ENCODE data around the gene ENTPD6.

DNA sequence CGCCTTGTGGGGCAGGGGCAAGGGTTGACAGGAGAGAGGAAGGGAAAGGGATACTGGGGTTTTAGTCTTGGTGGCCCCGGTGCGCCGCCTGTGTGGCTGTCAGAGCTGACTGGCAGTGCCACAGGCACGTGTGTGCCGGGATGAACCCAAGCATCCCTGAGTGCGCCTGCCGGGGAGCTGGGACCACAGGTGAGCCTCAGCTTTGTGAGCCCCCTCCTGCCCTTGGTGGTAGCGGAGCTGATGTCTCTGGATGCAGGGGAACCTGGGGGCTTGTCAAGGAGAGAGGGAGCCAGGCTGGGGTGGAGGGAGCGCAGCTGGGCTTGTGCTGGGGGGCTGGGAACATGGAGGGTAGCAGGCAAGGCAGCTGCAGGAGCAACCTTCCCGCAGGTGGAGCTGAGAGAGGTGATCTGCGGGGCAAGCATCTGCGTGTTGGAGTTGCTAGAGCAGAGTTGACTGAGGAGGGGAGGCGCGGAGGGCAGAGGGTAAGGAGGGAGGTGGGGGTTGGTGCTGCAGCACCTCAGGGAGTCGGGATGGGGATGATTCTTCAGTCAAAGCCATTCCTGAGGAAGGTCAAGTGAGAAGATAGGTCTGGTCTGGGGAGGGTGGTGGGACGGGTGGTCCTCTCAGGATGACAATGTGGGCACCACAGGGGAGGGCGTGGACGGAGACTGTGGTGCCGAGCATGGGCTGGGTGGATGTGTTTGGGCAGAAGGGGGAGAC, 80.5 kb downstream of the ENTPD6 start:
- TF ChIP-seq, protein P1, sequence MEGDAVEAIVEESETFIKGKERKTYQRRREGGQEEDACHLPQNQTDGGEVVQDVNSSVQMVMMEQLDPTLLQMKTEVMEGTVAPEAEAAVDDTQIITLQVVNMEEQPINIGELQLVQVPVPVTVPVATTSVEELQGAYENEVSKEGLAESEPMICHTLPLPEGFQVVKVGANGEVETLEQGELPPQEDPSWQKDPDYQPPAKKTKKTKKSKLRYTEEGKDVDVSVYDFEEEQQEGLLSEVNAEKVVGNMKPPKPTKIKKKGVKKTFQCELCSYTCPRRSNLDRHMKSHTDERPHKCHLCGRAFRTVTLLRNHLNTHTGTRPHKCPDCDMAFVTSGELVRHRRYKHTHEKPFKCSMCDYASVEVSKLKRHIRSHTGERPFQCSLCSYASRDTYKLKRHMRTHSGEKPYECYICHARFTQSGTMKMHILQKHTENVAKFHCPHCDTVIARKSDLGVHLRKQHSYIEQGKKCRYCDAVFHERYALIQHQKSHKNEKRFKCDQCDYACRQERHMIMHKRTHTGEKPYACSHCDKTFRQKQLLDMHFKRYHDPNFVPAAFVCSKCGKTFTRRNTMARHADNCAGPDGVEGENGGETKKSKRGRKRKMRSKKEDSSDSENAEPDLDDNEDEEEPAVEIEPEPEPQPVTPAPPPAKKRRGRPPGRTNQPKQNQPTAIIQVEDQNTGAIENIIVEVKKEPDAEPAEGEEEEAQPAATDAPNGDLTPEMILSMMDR (tag by site-specific recombination; IDR thresholded peaks at IDR 0.05), result no peak
- no peak for TF ChIP-seq ZNF274 (IDR thresholded peaks at IDR 0.05; ENCODE audit: low read length)
- TF ChIP-seq ZNF274 (tag by site-specific recombination; IDR thresholded peaks at IDR 0.05; ENCODE audit: borderline replicate concordance), result no peak
- TF ChIP-seq, protein P2, sequence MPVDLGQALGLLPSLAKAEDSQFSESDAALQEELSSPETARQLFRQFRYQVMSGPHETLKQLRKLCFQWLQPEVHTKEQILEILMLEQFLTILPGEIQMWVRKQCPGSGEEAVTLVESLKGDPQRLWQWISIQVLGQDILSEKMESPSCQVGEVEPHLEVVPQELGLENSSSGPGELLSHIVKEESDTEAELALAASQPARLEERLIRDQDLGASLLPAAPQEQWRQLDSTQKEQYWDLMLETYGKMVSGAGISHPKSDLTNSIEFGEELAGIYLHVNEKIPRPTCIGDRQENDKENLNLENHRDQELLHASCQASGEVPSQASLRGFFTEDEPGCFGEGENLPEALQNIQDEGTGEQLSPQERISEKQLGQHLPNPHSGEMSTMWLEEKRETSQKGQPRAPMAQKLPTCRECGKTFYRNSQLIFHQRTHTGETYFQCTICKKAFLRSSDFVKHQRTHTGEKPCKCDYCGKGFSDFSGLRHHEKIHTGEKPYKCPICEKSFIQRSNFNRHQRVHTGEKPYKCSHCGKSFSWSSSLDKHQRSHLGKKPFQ (tag by site-specific recombination; IDR thresholded peaks at IDR 0.05), result no peak
- TF ChIP-seq ZNF792 (tag by site-specific recombination; IDR thresholded peaks at IDR 0.05), result no peak
- TF ChIP-seq ZNF121 (tag by site-specific recombination; IDR thresholded peaks at IDR 0.05), result no peak
- no peak for TF ChIP-seq ZNF266 (tag by site-specific recombination; IDR thresholded peaks at IDR 0.05; ENCODE audit: low read depth)
- TF ChIP-seq SETDB1 (IDR thresholded peaks at IDR 0.05; ENCODE audit: insufficient read length, low read length), result no peak
- no peak for TF ChIP-seq ZNF473 (tag by site-specific recombination; IDR thresholded peaks at IDR 0.05)
- TF ChIP-seq KLF16 (tag by site-specific recombination; IDR thresholded peaks at IDR 0.05), result no peak
- TF ChIP-seq TRIM28 (IDR thresholded peaks at IDR 0.05; ENCODE audit: borderline replicate concordance, low read length), result no peak
- TF ChIP-seq, protein P3, sequence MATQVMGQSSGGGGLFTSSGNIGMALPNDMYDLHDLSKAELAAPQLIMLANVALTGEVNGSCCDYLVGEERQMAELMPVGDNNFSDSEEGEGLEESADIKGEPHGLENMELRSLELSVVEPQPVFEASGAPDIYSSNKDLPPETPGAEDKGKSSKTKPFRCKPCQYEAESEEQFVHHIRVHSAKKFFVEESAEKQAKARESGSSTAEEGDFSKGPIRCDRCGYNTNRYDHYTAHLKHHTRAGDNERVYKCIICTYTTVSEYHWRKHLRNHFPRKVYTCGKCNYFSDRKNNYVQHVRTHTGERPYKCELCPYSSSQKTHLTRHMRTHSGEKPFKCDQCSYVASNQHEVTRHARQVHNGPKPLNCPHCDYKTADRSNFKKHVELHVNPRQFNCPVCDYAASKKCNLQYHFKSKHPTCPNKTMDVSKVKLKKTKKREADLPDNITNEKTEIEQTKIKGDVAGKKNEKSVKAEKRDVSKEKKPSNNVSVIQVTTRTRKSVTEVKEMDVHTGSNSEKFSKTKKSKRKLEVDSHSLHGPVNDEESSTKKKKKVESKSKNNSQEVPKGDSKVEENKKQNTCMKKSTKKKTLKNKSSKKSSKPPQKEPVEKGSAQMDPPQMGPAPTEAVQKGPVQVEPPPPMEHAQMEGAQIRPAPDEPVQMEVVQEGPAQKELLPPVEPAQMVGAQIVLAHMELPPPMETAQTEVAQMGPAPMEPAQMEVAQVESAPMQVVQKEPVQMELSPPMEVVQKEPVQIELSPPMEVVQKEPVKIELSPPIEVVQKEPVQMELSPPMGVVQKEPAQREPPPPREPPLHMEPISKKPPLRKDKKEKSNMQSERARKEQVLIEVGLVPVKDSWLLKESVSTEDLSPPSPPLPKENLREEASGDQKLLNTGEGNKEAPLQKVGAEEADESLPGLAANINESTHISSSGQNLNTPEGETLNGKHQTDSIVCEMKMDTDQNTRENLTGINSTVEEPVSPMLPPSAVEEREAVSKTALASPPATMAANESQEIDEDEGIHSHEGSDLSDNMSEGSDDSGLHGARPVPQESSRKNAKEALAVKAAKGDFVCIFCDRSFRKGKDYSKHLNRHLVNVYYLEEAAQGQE (tag by site-specific recombination; IDR thresholded peaks at IDR 0.05), result no peak
- TF ChIP-seq, protein P4, sequence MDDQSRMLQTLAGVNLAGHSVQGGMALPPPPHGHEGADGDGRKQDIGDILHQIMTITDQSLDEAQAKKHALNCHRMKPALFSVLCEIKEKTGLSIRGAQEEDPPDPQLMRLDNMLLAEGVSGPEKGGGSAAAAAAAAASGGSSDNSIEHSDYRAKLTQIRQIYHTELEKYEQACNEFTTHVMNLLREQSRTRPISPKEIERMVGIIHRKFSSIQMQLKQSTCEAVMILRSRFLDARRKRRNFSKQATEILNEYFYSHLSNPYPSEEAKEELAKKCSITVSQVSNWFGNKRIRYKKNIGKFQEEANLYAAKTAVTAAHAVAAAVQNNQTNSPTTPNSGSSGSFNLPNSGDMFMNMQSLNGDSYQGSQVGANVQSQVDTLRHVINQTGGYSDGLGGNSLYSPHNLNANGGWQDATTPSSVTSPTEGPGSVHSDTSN (CRISPR knock-in tag; IDR thresholded peaks at IDR 0.05), result no peak
- TF ChIP-seq, protein P5, sequence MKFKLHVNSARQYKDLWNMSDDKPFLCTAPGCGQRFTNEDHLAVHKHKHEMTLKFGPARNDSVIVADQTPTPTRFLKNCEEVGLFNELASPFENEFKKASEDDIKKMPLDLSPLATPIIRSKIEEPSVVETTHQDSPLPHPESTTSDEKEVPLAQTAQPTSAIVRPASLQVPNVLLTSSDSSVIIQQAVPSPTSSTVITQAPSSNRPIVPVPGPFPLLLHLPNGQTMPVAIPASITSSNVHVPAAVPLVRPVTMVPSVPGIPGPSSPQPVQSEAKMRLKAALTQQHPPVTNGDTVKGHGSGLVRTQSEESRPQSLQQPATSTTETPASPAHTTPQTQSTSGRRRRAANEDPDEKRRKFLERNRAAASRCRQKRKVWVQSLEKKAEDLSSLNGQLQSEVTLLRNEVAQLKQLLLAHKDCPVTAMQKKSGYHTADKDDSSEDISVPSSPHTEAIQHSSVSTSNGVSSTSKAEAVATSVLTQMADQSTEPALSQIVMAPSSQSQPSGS (tag by site-specific recombination; IDR thresholded peaks at IDR 0.05; ENCODE audit: low read depth), result no peak
- TF ChIP-seq ZBTB17 (tag by site-specific recombination; IDR thresholded peaks at IDR 0.05), result no peak

Measured in HEK293 (cell line).